ENCODE data around the gene JPT2. TPM values are rescaled to one million over a fixed set of nuclear protein-coding genes. Genes with fewer than 3 reads are reported as not detected.

Gene JPT2
- total and polyA plus RNA-seq, 2 experiments from 2014 or later, result 43.8 to 139 TPM

DNA sequence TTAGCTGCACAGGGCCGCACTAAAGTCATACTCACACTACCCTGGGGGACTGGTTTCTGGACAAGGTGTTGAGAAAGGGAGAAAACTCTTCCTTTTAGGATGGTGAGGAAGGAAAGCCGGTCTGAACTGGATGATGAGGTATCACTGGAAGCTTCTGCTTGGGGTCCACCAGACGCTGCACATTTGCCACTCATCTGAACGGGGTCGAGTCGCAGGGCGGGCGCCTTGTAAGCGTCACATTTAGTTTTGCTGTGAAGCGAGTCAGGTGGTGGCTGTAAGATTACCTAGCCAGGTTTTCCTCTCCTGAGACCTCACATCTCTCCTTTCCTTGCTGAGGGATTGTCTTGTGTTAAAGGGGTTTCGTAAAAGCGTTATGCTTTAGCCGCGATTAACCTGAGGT is 2.3 kb downstream of the JPT2 start:
- Histone ChIP-seq H3K27ac (ENCODE audit: low read depth) (0 out of 2 replicates have a peak overlapping the region, but pooled peaks have one; percentile 55), H3F3A (replicated peaks; ENCODE audit: low read depth) (peaks cover 9% of the 10 kb centered on the region; the same call in 1 of the 2 replicates), H3K9me2 (ENCODE audit: insufficient read depth) (no peaks in the 10 kb centered on the region), H3K36me3 (ENCODE audit: insufficient read depth) (peaks cover 17% of the 10 kb centered on the region; the same call in 1 of the 2 replicates), H3K4me3 (peak overlapping the region; percentile 91; the same call in 1 of the 2 replicates), H3K4me2 (peak overlapping the region; percentile 86), H2AFZ (no peak overlapping the region), H3K4me1 (ENCODE audit: insufficient read depth) (peaks cover 31% of the 10 kb centered on the region), H4K20me1 (replicated peaks; ENCODE audit: insufficient read depth) (peaks cover 71% of the 10 kb centered on the region), H3K27me3 (ENCODE audit: insufficient read depth) (no peaks in the 10 kb centered on the region), H3K79me2 (replicated peaks; ENCODE audit: insufficient read depth) (peaks cover 70% of the 10 kb centered on the region)
- no peaks in the 10 kb centered on the region for H3K9me3 Mint-ChIP-seq
- H3K27me3 Mint-ChIP-seq (ENCODE audit: insufficient read depth, low read depth, poor library complexity), result peaks cover 14% of the 10 kb centered on the region
- H3K4me3 Mint-ChIP-seq, result peak overlapping the region; percentile 97
- H3K27ac Mint-ChIP-seq, result peak overlapping the region; percentile 89
- DNase-seq (ENCODE audit: low spot score), result no peak
- H3K36me3 Mint-ChIP-seq (ENCODE audit: low read depth), result peaks cover 44% of the 10 kb centered on the region
- H3K4me1 Mint-ChIP-seq, result peaks cover 36% of the 10 kb centered on the region
- ATAC-seq, result no peak
- TF ChIP-seq, protein P1, sequence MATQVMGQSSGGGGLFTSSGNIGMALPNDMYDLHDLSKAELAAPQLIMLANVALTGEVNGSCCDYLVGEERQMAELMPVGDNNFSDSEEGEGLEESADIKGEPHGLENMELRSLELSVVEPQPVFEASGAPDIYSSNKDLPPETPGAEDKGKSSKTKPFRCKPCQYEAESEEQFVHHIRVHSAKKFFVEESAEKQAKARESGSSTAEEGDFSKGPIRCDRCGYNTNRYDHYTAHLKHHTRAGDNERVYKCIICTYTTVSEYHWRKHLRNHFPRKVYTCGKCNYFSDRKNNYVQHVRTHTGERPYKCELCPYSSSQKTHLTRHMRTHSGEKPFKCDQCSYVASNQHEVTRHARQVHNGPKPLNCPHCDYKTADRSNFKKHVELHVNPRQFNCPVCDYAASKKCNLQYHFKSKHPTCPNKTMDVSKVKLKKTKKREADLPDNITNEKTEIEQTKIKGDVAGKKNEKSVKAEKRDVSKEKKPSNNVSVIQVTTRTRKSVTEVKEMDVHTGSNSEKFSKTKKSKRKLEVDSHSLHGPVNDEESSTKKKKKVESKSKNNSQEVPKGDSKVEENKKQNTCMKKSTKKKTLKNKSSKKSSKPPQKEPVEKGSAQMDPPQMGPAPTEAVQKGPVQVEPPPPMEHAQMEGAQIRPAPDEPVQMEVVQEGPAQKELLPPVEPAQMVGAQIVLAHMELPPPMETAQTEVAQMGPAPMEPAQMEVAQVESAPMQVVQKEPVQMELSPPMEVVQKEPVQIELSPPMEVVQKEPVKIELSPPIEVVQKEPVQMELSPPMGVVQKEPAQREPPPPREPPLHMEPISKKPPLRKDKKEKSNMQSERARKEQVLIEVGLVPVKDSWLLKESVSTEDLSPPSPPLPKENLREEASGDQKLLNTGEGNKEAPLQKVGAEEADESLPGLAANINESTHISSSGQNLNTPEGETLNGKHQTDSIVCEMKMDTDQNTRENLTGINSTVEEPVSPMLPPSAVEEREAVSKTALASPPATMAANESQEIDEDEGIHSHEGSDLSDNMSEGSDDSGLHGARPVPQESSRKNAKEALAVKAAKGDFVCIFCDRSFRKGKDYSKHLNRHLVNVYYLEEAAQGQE (IDR thresholded peaks at IDR 0.05; ENCODE audit: unreplicated experiment), result no peak
- TF ChIP-seq EZH2phosphoT487 (IDR thresholded peaks at IDR 0.05; ENCODE audit: unreplicated experiment) (no peak), CREB1 (CRISPR knock-in tag; IDR thresholded peaks at IDR 0.05; ENCODE audit: low read depth) (no peak), NANOG (IDR thresholded peaks at IDR 0.05; ENCODE audit: borderline replicate concordance) (no peak), EZH2 (IDR thresholded peaks at IDR 0.05; ENCODE audit: low read depth, unreplicated experiment) (no peak), JUNB (IDR thresholded peaks at IDR 0.05; ENCODE audit: unreplicated experiment) (no peak), ZNF114 (CRISPR knock-in tag; IDR thresholded peaks at IDR 0.05) (no peak), ZNF331 (CRISPR knock-in tag; IDR thresholded peaks at IDR 0.05; ENCODE audit: low read depth) (no peak), POLR2AphosphoS5 (IDR thresholded peaks at IDR 0.05; ENCODE audit: low read depth) (no peak), STAT1 (IDR thresholded peaks at IDR 0.05; ENCODE audit: unreplicated experiment) (no peak)
- TF ChIP-seq, protein P2, sequence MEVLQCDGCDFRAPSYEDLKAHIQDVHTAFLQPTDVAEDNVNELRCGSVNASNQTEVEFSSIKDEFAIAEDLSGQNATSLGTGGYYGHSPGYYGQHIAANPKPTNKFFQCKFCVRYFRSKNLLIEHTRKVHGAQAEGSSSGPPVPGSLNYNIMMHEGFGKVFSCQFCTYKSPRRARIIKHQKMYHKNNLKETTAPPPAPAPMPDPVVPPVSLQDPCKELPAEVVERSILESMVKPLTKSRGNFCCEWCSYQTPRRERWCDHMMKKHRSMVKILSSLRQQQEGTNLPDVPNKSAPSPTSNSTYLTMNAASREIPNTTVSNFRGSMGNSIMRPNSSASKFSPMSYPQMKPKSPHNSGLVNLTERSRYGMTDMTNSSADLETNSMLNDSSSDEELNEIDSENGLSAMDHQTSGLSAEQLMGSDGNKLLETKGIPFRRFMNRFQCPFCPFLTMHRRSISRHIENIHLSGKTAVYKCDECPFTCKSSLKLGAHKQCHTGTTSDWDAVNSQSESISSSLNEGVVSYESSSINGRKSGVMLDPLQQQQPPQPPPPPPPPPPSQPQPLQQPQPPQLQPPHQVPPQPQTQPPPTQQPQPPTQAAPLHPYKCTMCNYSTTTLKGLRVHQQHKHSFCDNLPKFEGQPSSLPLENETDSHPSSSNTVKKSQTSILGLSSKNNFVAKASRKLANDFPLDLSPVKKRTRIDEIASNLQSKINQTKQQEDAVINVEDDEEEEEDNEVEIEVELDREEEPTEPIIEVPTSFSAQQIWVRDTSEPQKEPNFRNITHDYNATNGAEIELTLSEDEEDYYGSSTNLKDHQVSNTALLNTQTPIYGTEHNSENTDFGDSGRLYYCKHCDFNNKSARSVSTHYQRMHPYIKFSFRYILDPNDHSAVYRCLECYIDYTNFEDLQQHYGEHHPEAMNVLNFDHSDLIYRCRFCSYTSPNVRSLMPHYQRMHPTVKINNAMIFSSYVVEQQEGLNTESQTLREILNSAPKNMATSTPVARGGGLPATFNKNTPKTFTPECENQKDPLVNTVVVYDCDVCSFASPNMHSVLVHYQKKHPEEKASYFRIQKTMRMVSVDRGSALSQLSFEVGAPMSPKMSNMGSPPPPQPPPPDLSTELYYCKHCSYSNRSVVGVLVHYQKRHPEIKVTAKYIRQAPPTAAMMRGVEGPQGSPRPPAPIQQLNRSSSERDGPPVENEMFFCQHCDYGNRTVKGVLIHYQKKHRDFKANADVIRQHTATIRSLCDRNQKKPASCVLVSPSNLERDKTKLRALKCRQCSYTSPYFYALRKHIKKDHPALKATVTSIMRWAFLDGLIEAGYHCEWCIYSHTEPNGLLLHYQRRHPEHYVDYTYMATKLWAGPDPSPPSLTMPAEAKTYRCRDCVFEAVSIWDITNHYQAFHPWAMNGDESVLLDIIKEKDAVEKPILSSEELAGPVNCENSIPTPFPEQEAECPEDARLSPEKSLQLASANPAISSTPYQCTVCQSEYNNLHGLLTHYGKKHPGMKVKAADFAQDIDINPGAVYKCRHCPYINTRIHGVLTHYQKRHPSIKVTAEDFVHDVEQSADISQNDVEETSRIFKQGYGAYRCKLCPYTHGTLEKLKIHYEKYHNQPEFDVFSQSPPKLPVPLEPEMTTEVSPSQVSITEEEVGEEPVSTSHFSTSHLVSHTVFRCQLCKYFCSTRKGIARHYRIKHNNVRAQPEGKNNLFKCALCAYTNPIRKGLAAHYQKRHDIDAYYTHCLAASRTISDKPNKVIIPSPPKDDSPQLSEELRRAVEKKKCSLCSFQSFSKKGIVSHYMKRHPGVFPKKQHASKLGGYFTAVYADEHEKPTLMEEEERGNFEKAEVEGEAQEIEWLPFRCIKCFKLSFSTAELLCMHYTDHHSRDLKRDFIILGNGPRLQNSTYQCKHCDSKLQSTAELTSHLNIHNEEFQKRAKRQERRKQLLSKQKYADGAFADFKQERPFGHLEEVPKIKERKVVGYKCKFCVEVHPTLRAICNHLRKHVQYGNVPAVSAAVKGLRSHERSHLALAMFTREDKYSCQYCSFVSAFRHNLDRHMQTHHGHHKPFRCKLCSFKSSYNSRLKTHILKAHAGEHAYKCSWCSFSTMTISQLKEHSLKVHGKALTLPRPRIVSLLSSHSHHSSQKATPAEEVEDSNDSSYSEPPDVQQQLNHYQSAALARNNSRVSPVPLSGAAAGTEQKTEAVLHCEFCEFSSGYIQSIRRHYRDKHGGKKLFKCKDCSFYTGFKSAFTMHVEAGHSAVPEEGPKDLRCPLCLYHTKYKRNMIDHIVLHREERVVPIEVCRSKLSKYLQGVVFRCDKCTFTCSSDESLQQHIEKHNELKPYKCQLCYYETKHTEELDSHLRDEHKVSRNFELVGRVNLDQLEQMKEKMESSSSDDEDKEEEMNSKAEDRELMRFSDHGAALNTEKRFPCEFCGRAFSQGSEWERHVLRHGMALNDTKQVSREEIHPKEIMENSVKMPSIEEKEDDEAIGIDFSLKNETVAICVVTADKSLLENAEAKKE (CRISPR knock-in tag; IDR thresholded peaks at IDR 0.05), result no peak
- TF ChIP-seq, protein P3, sequence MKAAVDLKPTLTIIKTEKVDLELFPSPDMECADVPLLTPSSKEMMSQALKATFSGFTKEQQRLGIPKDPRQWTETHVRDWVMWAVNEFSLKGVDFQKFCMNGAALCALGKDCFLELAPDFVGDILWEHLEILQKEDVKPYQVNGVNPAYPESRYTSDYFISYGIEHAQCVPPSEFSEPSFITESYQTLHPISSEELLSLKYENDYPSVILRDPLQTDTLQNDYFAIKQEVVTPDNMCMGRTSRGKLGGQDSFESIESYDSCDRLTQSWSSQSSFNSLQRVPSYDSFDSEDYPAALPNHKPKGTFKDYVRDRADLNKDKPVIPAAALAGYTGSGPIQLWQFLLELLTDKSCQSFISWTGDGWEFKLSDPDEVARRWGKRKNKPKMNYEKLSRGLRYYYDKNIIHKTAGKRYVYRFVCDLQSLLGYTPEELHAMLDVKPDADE (IDR thresholded peaks at IDR 0.05), result no peak
- TF ChIP-seq, protein P4, sequence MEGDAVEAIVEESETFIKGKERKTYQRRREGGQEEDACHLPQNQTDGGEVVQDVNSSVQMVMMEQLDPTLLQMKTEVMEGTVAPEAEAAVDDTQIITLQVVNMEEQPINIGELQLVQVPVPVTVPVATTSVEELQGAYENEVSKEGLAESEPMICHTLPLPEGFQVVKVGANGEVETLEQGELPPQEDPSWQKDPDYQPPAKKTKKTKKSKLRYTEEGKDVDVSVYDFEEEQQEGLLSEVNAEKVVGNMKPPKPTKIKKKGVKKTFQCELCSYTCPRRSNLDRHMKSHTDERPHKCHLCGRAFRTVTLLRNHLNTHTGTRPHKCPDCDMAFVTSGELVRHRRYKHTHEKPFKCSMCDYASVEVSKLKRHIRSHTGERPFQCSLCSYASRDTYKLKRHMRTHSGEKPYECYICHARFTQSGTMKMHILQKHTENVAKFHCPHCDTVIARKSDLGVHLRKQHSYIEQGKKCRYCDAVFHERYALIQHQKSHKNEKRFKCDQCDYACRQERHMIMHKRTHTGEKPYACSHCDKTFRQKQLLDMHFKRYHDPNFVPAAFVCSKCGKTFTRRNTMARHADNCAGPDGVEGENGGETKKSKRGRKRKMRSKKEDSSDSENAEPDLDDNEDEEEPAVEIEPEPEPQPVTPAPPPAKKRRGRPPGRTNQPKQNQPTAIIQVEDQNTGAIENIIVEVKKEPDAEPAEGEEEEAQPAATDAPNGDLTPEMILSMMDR (conservative IDR thresholded peaks at IDR 0.05; ENCODE audit: low read depth in 2 of 2), result no peak
